ENCODE measurements around the gene TCF20. TPM values are rescaled to one million over a fixed set of nuclear protein-coding genes. Genes with fewer than 3 reads are reported as not detected.

The TCF20 gene
- total RNA-seq, 4 donors from 2014 or later = 17.4 to 28.8 (median 24.7) TPM

- Histone ChIP-seq H3K36me3 (no peaks in the 10 kb centered on the region), H3K27me3 (no peaks in the 10 kb centered on the region), H3K27ac (no peak overlapping the region), H3K4me3 (no peak overlapping the region), H3K9me3 (no peaks in the 10 kb centered on the region), H3K4me1 (no peaks in the 10 kb centered on the region)
- TF ChIP-seq EP300 (IDR thresholded peaks at IDR 0.05) = no peak
- WGBS, 2 donors = 86 to 92% methylated on average over 4 of the region's 4 CpGs
- DNase-seq (ENCODE audit: low spot score in 2 of 2) = no peak
Measured at GRCh38 chr22:42249831-42250230, 20.6 kb downstream of the TCF20 start.

- 0 to 47% methylated on average over 1 of the region's 1 CpG for WGBS, 2 donors
- Histone ChIP-seq H3K4me3 (no peak overlapping the region), H3K4me1 (no peaks in the 10 kb centered on the region), H3K27me3 (no peaks in the 10 kb centered on the region), H3K9me3 (no peaks in the 10 kb centered on the region), H3K36me3 (peaks cover 0 to under 1% (median 0%) of the 10 kb centered on the region in 3 donors), H3K27ac (no peak overlapping the region)
- no peak for DNase-seq (ENCODE audit: low spot score in 2 of 2)
- TF ChIP-seq POLR2A (IDR thresholded peaks at IDR 0.05) (no peak), CTCF (IDR thresholded peaks at IDR 0.05) (no peak), EP300 (IDR thresholded peaks at IDR 0.05) (no peak)
Measured at GRCh38 chr22:42248995-42249394, 21.5 kb downstream of the TCF20 start.

- DNase-seq (ENCODE audit: low spot score in 2 of 2) = no peak
- WGBS, 2 donors = 93 to 96% methylated on average over 3 of the region's 3 CpGs
Measured at GRCh38 chr22:42247596-42247995, 22.9 kb downstream of the TCF20 start.

GRCh38 chr22:42243802-42244060 is 26.7 kb downstream of the TCF20 start:
- TF ChIP-seq CTCF (IDR thresholded peaks at IDR 0.05) (no peak), EP300 (IDR thresholded peaks at IDR 0.05) (no peak), POLR2A (IDR thresholded peaks at IDR 0.05) (no peak)
- no peak overlapping the region for H3K4me3 ChIP-seq
- DNase-seq (ENCODE audit: low spot score in 2 of 2) = no peak
- no peaks in the 10 kb centered on the region for H3K4me1 ChIP-seq
- no peaks in the 10 kb centered on the region for H3K27me3 ChIP-seq
- peaks cover 0 to 3% (median 0%) of the 10 kb centered on the region in 3 donors for H3K36me3 ChIP-seq
- no peaks in the 10 kb centered on the region for H3K9me3 ChIP-seq
- H3K27ac ChIP-seq = no peak overlapping the region

More at GRCh38 chr22:42247596-42247995, 22.9 kb downstream of the TCF20 start:
- Histone ChIP-seq H3K27ac (no peak overlapping the region), H3K27me3 (no peaks in the 10 kb centered on the region), H3K4me3 (no peak overlapping the region), H3K4me1 (no peaks in the 10 kb centered on the region), H3K36me3 (peaks cover 0 to 3% (median 0%) of the 10 kb centered on the region in 3 donors), H3K9me3 (no peaks in the 10 kb centered on the region)
- no peak for TF ChIP-seq POLR2A (IDR thresholded peaks at IDR 0.05)
- no peak for TF ChIP-seq EP300 (IDR thresholded peaks at IDR 0.05)
- no peak for TF ChIP-seq CTCF (IDR thresholded peaks at IDR 0.05)

- H3K4me3 ChIP-seq = no peak overlapping the region
- peaks cover 0 to 12% (median 0%) of the 10 kb centered on the region in 4 donors for H3K4me1 ChIP-seq
- 95% methylated on average over 6 of the region's 6 CpGs for WGBS, 2 donors
- no peaks in the 10 kb centered on the region for H3K27me3 ChIP-seq
- no peak for DNase-seq (ENCODE audit: low spot score in 2 of 2)
- H3K9me3 ChIP-seq = peaks cover 0 to 9% (median 0%) of the 10 kb centered on the region in 4 donors
- H3K36me3 ChIP-seq = no peaks in the 10 kb centered on the region
- TF ChIP-seq EP300 (IDR thresholded peaks at IDR 0.05) = no peak
- no peak for TF ChIP-seq POLR2A (IDR thresholded peaks at IDR 0.05)
- TF ChIP-seq CTCF (IDR thresholded peaks at IDR 0.05) = no peak
- no peak overlapping the region for H3K27ac ChIP-seq
Measured at GRCh38 chr22:42236848-42237247, 33.6 kb downstream of the TCF20 start.

GRCh38 chr22:42236268-42236667 is 34.2 kb downstream of the TCF20 start:
- DNase-seq (ENCODE audit: low spot score in 2 of 2) = no peak
- peaks cover 0 to 12% (median 0%) of the 10 kb centered on the region in 4 donors for H3K4me1 ChIP-seq
- whole genome bisulfite sequencing, 2 donors = 78 to 83% methylated on average over 4 of the region's 4 CpGs
- no peak overlapping the region for H3K27ac ChIP-seq
- H3K27me3 ChIP-seq = no peaks in the 10 kb centered on the region
- no peak overlapping the region for H3K4me3 ChIP-seq
- peaks cover 0 to 9% (median 0%) of the 10 kb centered on the region in 4 donors for H3K9me3 ChIP-seq
- no peaks in the 10 kb centered on the region for H3K36me3 ChIP-seq
- TF ChIP-seq CTCF (IDR thresholded peaks at IDR 0.05) = no peak
- TF ChIP-seq EP300 (IDR thresholded peaks at IDR 0.05) = no peak
- no peak for TF ChIP-seq POLR2A (IDR thresholded peaks at IDR 0.05)

Data from tibial nerve (tissue), 4 donors.